Endodermal cell (in vitro differentiated cells): Measurements from ENCODE around the gene DNAAF3. TPM values are rescaled to one million over a fixed set of nuclear protein-coding genes. Genes with fewer than 3 reads are reported as not detected.
A peak's percentile ranks its signal among the peaks of the same experiment; 100 is the strongest.

Experiments
- DNase-seq: peaks from one replicate; pipeline ENCODE4 v3.0.0-alpha.2; 2017
- H3K27ac ChIP-seq: 2 replicates; pipeline ENCODE4 v1.5.1; 2013; ENCODE audit warnings: mild to moderate bottlenecking, low read depth, low read length, moderate library complexity
- H3K27me3 ChIP-seq: 2 replicates; pipeline ENCODE4 v1.6.1; 2013; ENCODE audit warnings: mild to moderate bottlenecking, low read length, moderate library complexity; ENCODE audit not compliant: insufficient read depth, control insufficient read depth, poor library complexity, severe bottlenecking
- H3K36me3 ChIP-seq: 2 replicates; pipeline ENCODE4 v1.7.0; 2013; ENCODE audit warnings: mild to moderate bottlenecking, low read length, moderate library complexity; ENCODE audit not compliant: control insufficient read depth, insufficient read depth
- H3K4me1 ChIP-seq: one replicate; pipeline ENCODE4 v1.7.0; 2013; ENCODE audit warnings: low read length; ENCODE audit not compliant: control insufficient read depth, insufficient read depth
- H3K4me3 ChIP-seq: 2 replicates; pipeline ENCODE4 v1.5.1; 2013; ENCODE audit warnings: mild to moderate bottlenecking, low read length, moderate library complexity
- H3K9ac ChIP-seq: 2 replicates; pipeline ENCODE4 v1.6.1; 2013; ENCODE audit warnings: mild to moderate bottlenecking, low read length, moderate library complexity; ENCODE audit not compliant: poor library complexity, severe bottlenecking; ENCODE audit errors: extremely low read depth
- H3K9me3 ChIP-seq: 2 replicates; pipeline ENCODE4 v1.6.1; 2013; ENCODE audit warnings: mild to moderate bottlenecking, low read length, moderate library complexity; ENCODE audit not compliant: control insufficient read depth
- H3K27ac Mint-ChIP-seq: 2 replicates; pipeline ENCODE4 v1.8.0; 2020; ENCODE audit warnings: mixed read lengths
- H3K27me3 Mint-ChIP-seq: 2 replicates; pipeline ENCODE4 v1.8.0; 2021; ENCODE audit warnings: mild to moderate bottlenecking, mixed read lengths; ENCODE audit not compliant: insufficient read depth
- H3K36me3 Mint-ChIP-seq: 2 replicates; pipeline ENCODE4 v1.8.0; 2020; ENCODE audit warnings: low read depth, mixed read lengths
- H3K4me1 Mint-ChIP-seq: 2 replicates; pipeline ENCODE4 v1.8.0; 2020; ENCODE audit warnings: mixed read lengths
- H3K4me3 Mint-ChIP-seq: 2 replicates; pipeline ENCODE4 v1.8.0; 2020; ENCODE audit warnings: mild to moderate bottlenecking, moderate library complexity, mixed read lengths
- H3K9me3 Mint-ChIP-seq: 2 replicates; pipeline ENCODE4 v1.8.0; 2020; ENCODE audit warnings: mild to moderate bottlenecking, mixed read lengths
- CTCF ChIP-seq: fragments of 200-600 bp; sonication (generic); conservative IDR thresholded peaks from 2 replicates; pipeline ENCODE4 v1.5.0; 2021; ENCODE audit warnings: antibody characterized with exemption, mild to moderate bottlenecking
- WGBS, 2 experiments: methylation state at CpG; one replicate each; pipeline versions ENCODE4 v1.1.5 to v1.1.7; 2013; ENCODE audit warnings: missing lambda C conversion rate in 2 of 2, mixed read lengths in 1 of 2; ENCODE audit not compliant: insufficient coverage in 1 of 2, insufficient read length in 1 of 2; 5-methylcytosine and 5-hydroxymethylcytosine counted together
- total RNA-seq, 2 donors: library from RNA; stranded (reverse); fragmentation: NEBNext Ultra II Directional in 1 of 2; extraction: Animal tissue kit (Norgen Biotek cat#: 25700) in 1 of 2; gene quantifications; 2 replicates in 1 of 2; 3 replicates in 1 of 2; pipeline ENCODE4 v1.2.1, GENCODE V29; 2021

Gene DNAAF3
- total RNA-seq, 2 donors from 2014 or later: 5.9 to 9.5 TPM

- no peaks in the 10 kb centered on the region for H3K4me1 ChIP-seq
- peaks cover 2% of the 10 kb centered on the region for H3K9me3 Mint-ChIP-seq
- no peak overlapping the region for H3K4me3 ChIP-seq
- DNase-seq: peak; percentile 65
- H3K27ac Mint-ChIP-seq: no peak overlapping the region
- H3K36me3 Mint-ChIP-seq: no peaks in the 10 kb centered on the region
- no peak for TF ChIP-seq CTCF
- no peaks in the 10 kb centered on the region for H3K36me3 ChIP-seq
- H3K27me3 Mint-ChIP-seq: peaks cover 78% of the 10 kb centered on the region
- WGBS, 2 experiments: 91 to 95% methylated on average over 48 to 51 of the region's 61 CpGs
- no peaks in the 10 kb centered on the region for H3K9me3 ChIP-seq
- H3K27ac ChIP-seq: no peak overlapping the region
- H3K9ac ChIP-seq: no peak overlapping the region
- no peak overlapping the region for H3K4me3 Mint-ChIP-seq
- H3K27me3 ChIP-seq: no peaks in the 10 kb centered on the region
- H3K4me1 Mint-ChIP-seq: peaks cover 8% of the 10 kb centered on the region
Measured at GRCh38 chr19:55161571-55162322, 4.7 kb downstream of the DNAAF3 start.

- Histone ChIP-seq H3K4me1 (no peaks in the 10 kb centered on the region), H3K9me3 (no peaks in the 10 kb centered on the region), H3K9ac (no peak overlapping the region), H3K27me3 (no peaks in the 10 kb centered on the region), H3K27ac (no peak overlapping the region), H3K36me3 (no peaks in the 10 kb centered on the region), H3K4me3 (no peak overlapping the region)
- peaks cover 2% of the 10 kb centered on the region for H3K9me3 Mint-ChIP-seq
- H3K36me3 Mint-ChIP-seq: no peaks in the 10 kb centered on the region
- no peak overlapping the region for H3K4me3 Mint-ChIP-seq
- WGBS, 2 experiments: 50 to 73% methylated on average over 15 to 32 of the region's 32 CpGs
- H3K27ac Mint-ChIP-seq: no peak overlapping the region
- H3K4me1 Mint-ChIP-seq: peaks cover 6% of the 10 kb centered on the region
- H3K27me3 Mint-ChIP-seq: peaks cover 86% of the 10 kb centered on the region
- TF ChIP-seq CTCF: no peak
- DNase-seq: no peak
Measured at GRCh38 chr19:55160986-55161365, 5.4 kb downstream of the DNAAF3 start.

- Histone ChIP-seq H3K27ac (no peak overlapping the region), H3K4me3 (no peak overlapping the region), H3K9ac (no peak overlapping the region), H3K4me1 (no peaks in the 10 kb centered on the region), H3K9me3 (no peaks in the 10 kb centered on the region), H3K36me3 (no peaks in the 10 kb centered on the region), H3K27me3 (no peaks in the 10 kb centered on the region)
- WGBS, 2 experiments: 4% methylated on average over 14 to 33 of the region's 33 CpGs
- peak; percentile 99 for DNase-seq
- peaks cover 83% of the 10 kb centered on the region for H3K27me3 Mint-ChIP-seq
- no peak overlapping the region for H3K4me3 Mint-ChIP-seq
- H3K36me3 Mint-ChIP-seq: no peaks in the 10 kb centered on the region
- TF ChIP-seq CTCF: peak; percentile 99
- no peak overlapping the region for H3K27ac Mint-ChIP-seq
- peaks cover 6% of the 10 kb centered on the region for H3K4me1 Mint-ChIP-seq
- peaks cover 2% of the 10 kb centered on the region for H3K9me3 Mint-ChIP-seq
Measured at GRCh38 chr19:55160128-55160985, 6.1 kb downstream of the DNAAF3 start.
